ENCODE data around the gene CDHR4. TPM values are rescaled to one million over a fixed set of nuclear protein-coding genes. Genes with fewer than 3 reads are reported as not detected.

CDHR4 gene
- total RNA-seq, 1 experiment from 2014 or later, result not detected

DNA sequence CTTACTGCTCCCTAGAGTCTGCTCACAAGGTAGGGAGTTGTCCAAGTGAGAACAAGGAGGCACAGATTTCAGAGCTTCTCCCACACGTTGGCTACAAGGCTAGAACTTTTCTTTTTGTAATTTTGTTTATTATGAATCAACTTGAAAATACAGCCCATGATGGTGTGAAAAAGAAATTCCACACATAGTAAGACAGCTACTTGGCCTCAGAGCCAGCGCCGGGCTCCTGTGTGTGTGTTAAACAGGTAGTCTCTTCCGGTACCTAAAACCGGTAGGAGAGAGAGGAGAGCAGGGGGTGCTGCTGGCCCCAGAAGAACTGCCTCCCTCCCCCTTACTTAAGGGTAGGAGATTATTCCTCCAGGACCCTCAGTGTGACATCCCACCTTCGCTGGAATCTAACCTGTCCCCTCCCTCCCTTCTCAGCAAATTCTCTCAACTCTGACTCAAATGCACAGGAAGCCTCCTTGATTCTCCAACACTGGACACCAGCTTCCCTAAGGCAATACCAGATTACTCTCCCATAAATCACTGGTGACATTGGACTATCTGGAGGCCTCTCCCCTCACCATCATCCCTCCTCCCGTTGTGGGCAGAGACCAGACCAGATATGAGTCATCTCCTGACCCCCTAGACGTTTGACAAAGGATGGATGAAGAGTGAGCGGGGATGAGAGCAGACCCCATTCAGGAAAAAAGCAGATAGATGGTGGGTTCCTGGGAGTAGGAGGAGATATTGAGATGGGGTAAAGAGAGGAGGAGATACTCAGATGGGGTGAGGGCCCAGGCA is 8.9 kb downstream of the CDHR4 start:
- no peak overlapping the region for H3K18ac ChIP-seq (ENCODE audit: insufficient read length, low read depth, low read length)
- Mint-ChIP-seq H3K27ac (no peak overlapping the region), H3K27me3 (ENCODE audit: low read depth) (peaks cover 2% of the 10 kb centered on the region; the same call in 1 of the 2 replicates), H3K4me3 (no peak overlapping the region), H3K4me1 (peaks cover 8 to 17% of the 10 kb centered on the region in 2 experiments), H3K9me3 (no peaks in the 10 kb centered on the region; a peak in 1 of 5 replicates), H3K36me3 (ENCODE audit: insufficient read depth in 1 of 3, low read depth in 3 of 3) (peaks cover 0 to under 1% (median 0%) of the 10 kb centered on the region in 3 experiments; a peak in 2 of 7 replicates)
- TF ChIP-seq, protein P1, sequence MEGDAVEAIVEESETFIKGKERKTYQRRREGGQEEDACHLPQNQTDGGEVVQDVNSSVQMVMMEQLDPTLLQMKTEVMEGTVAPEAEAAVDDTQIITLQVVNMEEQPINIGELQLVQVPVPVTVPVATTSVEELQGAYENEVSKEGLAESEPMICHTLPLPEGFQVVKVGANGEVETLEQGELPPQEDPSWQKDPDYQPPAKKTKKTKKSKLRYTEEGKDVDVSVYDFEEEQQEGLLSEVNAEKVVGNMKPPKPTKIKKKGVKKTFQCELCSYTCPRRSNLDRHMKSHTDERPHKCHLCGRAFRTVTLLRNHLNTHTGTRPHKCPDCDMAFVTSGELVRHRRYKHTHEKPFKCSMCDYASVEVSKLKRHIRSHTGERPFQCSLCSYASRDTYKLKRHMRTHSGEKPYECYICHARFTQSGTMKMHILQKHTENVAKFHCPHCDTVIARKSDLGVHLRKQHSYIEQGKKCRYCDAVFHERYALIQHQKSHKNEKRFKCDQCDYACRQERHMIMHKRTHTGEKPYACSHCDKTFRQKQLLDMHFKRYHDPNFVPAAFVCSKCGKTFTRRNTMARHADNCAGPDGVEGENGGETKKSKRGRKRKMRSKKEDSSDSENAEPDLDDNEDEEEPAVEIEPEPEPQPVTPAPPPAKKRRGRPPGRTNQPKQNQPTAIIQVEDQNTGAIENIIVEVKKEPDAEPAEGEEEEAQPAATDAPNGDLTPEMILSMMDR (conservative IDR thresholded peaks at IDR 0.05), result no peak
- H2AK5ac ChIP-seq (ENCODE audit: insufficient read length, low read length), result no peak overlapping the region
- H3T11ph ChIP-seq (ENCODE audit: low read length), result no peak overlapping the region
- no peak overlapping the region for H2BK12ac ChIP-seq (ENCODE audit: insufficient read length, low read depth, low read length)
- no peak for DNase-seq
- no peak overlapping the region for H4K8ac ChIP-seq (replicated peaks; ENCODE audit: insufficient read length, low read depth, low read length)
- H3K27me3 ChIP-seq (ENCODE audit: insufficient read depth, low read length), result no peaks in the 10 kb centered on the region; the same call in none of the 2 replicates
- H2BK5ac ChIP-seq (ENCODE audit: insufficient read length, low read length), result no peak overlapping the region
- no peaks in the 10 kb centered on the region for H3K9me3 ChIP-seq (ENCODE audit: control insufficient read depth, low read depth, low read length)
- no peaks in the 10 kb centered on the region for H3K4me1 ChIP-seq (ENCODE audit: insufficient read depth, low read length)
- H2BK15ac ChIP-seq (ENCODE audit: low read depth, low read length), result no peak overlapping the region
- H2AFZ ChIP-seq (ENCODE audit: low read length), result no peak overlapping the region
- no peak overlapping the region for H3K9ac ChIP-seq (ENCODE audit: extremely low read depth, insufficient read length, low read length)
- H4K20me1 ChIP-seq (ENCODE audit: control insufficient read depth, insufficient read depth, insufficient read length), result no peaks in the 10 kb centered on the region
- H3K4ac ChIP-seq (ENCODE audit: low read depth, low read length), result no peak overlapping the region
- H3K14ac ChIP-seq (ENCODE audit: insufficient read depth, low read length), result no peak overlapping the region
- no peak overlapping the region for H2BK120ac ChIP-seq (ENCODE audit: low read depth, low read length, poor library complexity, severe bottlenecking)
- H3K4me2 ChIP-seq (ENCODE audit: insufficient read depth, insufficient read length, low read length), result no peak overlapping the region
- no peak overlapping the region for H2BK20ac ChIP-seq (ENCODE audit: low read depth, low read length, poor library complexity, severe bottlenecking)
- peaks cover under 1% of the 10 kb centered on the region; the same call in 1 of the 2 replicates for H3K79me2 ChIP-seq (ENCODE audit: insufficient read depth, low read length)
- WGBS (ENCODE audit: extremely low coverage, insufficient read length, low lambda C conversion rate), result no CpG with 5 or more reads among the region's 9 CpGs
- H3K23ac ChIP-seq (ENCODE audit: insufficient read length, low read depth, low read length), result no peak overlapping the region
- H4K91ac ChIP-seq (ENCODE audit: insufficient read length, low read depth, low read length), result no peak overlapping the region
- peaks cover 2% of the 10 kb centered on the region for H3K23me2 ChIP-seq (ENCODE audit: insufficient read length, low read depth, low read length, poor library complexity, severe bottlenecking)
- no peak overlapping the region for H3K56ac ChIP-seq (ENCODE audit: insufficient read length, low read depth, low read length)
- no peak overlapping the region for H4K5ac ChIP-seq (ENCODE audit: insufficient read length, low read depth, low read length)
- H3K79me1 ChIP-seq (ENCODE audit: insufficient read depth, low read depth, low read length, poor library complexity, severe bottlenecking), result no peaks in the 10 kb centered on the region
- H3K27ac ChIP-seq (ENCODE audit: insufficient read length, low read depth, low read length), result no peak overlapping the region

Data from H9 (cell line).